ENCODE results near the gene CYYR1. TPM values are rescaled to one million over a fixed set of nuclear protein-coding genes. Genes with fewer than 3 reads are reported as not detected.
"Not testable (repeated sequence)": the region's sequence is repeated elsewhere in the genome, so short reads cannot be mapped to it uniquely, and the experiment has no call there.

Gene CYYR1
- total RNA-seq, 1 experiment from 2014 or later, result 0.92 TPM

DNA sequence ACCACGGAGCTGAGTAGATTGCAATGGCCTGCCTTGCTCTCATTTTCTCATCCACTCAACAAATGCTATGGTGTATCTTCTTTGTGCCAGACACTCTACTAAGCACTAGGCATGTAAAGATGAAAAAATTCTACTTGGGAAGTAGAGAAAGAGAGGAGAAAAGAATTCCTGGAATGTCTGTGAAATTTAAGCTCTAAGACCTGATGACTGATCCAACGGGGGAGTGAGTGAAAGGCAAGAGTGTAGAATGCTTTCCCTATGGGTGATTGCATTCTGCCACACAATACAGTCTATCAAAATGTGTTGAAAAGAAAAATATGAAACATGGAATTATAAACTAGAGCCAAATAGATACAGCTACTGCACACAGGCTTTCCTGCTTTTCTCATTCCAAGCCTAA lies 82.3 kb downstream of the CYYR1 start:
- DNase-seq (ENCODE audit: low read depth), result peak; percentile 75

DNA sequence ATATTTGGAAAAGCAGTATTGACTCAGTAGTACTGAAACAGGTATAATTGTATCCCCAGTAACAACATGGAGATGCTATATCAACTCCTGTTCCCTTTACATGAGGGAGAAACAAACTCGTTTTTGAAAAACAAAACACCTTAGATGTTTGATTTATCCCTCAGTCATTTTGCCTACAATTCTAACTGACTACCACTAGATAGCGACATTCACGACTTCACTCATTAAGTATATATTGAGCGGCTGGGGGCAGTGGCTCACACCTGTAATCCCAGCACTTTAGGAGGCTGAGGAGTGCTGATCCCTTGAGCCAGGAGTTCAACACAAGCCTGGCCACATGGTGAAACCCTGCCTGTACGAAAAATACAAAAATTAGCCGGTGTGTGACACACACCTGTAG lies 83.3 kb downstream of the CYYR1 start:
- DNase-seq (ENCODE audit: low read depth), result no peak

GRCh38 chr21:26487981-26488480 lies 85.1 kb downstream of the CYYR1 start:
- DNase-seq (ENCODE audit: low read depth), result no peak

DNA sequence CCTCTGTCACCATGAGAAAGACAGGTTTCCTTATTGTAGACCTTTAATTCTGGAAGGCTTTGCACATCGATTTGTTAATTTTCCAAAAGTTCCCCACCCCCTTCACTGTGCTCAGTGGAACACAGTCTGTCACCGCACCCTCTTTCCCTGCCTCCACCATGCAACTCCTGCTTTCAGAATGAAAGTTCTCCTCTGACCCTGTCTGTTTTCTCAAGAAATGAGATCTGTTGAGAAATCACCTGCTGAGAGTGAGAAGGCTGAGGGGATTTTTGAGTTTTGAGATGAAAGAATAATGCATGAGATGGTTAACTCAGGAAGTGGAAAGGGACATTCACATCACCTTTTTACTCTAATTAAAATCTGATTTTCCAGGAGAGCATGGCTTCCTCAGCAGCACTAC lies 99.6 kb downstream of the CYYR1 start:
- no peak for DNase-seq (ENCODE audit: low read depth)

- no peak for DNase-seq (ENCODE audit: low read depth)
Observed at GRCh38 chr21:26471099-26471471, 102.0 kb downstream of the CYYR1 start.

DNA sequence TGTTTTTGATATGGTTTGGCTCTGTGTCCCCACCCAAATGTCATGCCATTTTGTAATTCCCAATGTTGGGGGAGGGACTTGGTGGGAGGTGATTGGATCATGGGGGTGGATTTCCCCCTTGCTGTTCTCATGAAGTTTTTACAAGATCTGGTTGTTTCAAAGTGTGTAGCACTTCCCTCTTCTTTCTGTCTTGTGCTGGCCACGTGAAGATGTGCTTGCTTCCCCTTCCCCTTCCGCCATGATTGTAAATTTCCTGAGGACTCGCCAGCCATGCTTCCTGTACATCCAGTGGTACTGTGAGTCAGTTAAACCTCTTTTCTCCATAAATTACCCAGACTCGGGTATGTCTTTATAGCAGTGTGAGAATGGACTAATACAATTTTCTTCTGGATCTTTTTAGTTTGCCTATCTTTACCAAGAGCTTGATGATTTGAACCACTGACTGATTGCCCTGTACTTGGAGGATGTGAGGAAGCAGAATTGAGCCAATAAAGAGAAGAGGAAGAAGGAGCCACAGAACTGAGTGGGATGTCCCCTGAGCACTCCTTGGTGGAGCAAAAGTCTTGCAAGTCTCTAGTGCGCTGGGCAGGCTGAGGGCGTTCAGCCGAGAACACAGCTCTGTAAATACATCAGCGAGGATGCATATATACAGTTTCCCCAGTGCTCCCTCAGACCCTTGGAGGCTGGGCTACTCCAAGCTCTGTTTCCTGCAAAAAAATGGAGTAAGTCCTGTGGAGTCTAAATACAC lies 102.6 kb downstream of the CYYR1 start:
- DNase-seq (ENCODE audit: low read depth), result no peak

DNA sequence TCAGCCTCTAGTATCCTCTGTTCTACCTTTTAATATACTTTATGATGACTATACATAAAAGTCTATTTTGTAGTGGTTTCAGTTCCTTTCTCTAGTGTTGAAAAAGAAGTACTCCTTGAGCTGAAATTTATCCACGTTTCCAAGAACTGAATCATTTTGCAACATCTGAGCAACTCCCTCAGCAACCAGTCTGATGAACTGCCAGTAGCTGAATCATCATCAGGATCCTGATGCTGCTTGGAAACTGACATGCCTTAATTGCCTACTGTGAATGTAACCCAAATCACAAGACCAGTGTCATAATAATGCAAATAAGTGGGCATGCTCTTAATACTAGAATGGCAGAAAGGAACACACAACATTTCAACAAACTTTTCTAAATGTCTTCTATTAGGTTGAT lies 103.3 kb downstream of the CYYR1 start:
- DNase-seq (ENCODE audit: low read depth), result peak; percentile 87

- no peak for DNase-seq (ENCODE audit: low read depth)
Observed at GRCh38 chr21:26465916-26466315, 107.2 kb downstream of the CYYR1 start.

GRCh38 chr21:26461500-26461899 lies 111.6 kb downstream of the CYYR1 start:
- peak; percentile 51 for DNase-seq (ENCODE audit: low read depth)

GRCh38 chr21:26460621-26461020 lies 112.5 kb downstream of the CYYR1 start:
- DNase-seq (ENCODE audit: low read depth), result no peak

GRCh38 chr21:26458854-26459253 lies 114.2 kb downstream of the CYYR1 start:
- not testable (repeated sequence) for DNase-seq (ENCODE audit: low read depth)

GRCh38 chr21:26457817-26458216 lies 115.3 kb downstream of the CYYR1 start:
- no peak for DNase-seq (ENCODE audit: low read depth)

GRCh38 chr21:26453267-26453666 lies 119.8 kb downstream of the CYYR1 start:
- no peak for DNase-seq (ENCODE audit: low read depth)

DNA sequence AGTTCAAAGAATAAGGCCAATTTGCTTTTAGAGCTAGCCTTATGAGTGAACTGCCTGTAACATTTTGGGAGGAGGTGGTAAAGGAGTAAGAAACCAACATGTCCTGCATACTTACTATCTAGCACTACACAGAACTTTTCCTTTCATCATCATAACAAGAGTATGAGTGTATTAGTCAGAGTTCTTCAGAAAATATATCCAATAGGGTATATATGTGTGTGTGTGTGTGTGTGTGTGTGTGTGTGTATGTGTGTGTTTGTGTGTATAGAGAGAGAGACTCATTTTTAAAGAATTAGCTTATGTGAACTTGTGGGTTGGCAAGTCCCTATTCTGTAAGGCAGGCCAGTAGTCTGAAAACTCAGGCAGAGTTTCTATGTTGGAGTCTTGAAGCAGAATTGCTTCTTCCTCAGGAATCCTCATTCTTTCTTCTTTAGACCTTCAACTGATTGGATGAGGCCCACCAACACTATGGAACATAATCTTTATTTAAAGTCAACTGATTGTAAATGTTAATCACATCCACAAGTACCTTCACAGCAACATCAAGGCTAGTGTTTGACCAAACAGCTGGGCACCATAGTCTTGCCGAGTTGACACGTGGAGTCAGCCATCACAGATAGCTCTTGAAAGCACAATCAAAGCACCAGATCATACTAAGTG lies 121.9 kb downstream of the CYYR1 start:
- no peak for DNase-seq (ENCODE audit: low read depth)

DNA sequence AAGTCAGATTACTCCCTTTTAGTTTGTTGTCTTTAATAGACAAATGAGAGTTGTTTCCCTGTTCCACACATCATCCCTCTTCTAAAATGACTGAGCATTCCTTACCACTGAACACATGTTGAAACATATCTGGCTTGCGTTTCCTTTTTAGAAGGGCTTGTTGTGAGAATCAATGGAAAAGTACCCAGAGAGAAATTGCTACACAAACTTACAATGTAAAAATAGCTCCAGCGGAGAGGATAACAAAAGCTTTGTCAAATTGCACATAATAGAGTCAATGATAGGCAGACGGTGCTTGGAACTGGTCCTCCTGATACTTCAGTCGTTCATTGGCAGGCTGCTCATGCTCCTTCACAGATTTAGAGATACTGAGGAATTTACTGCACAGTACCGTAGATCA lies 123.9 kb downstream of the CYYR1 start:
- DNase-seq (ENCODE audit: low read depth), result peak; percentile 73

- no peak for DNase-seq (ENCODE audit: low read depth)
Observed at GRCh38 chr21:26448751-26449150, 124.3 kb downstream of the CYYR1 start.

GRCh38 chr21:26447932-26448475 lies 125.1 kb downstream of the CYYR1 start:
- DNase-seq (ENCODE audit: low read depth), result no peak

- DNase-seq (ENCODE audit: low read depth), result peak; percentile 80
Observed at GRCh38 chr21:26445440-26445839, 127.6 kb downstream of the CYYR1 start.

DNA sequence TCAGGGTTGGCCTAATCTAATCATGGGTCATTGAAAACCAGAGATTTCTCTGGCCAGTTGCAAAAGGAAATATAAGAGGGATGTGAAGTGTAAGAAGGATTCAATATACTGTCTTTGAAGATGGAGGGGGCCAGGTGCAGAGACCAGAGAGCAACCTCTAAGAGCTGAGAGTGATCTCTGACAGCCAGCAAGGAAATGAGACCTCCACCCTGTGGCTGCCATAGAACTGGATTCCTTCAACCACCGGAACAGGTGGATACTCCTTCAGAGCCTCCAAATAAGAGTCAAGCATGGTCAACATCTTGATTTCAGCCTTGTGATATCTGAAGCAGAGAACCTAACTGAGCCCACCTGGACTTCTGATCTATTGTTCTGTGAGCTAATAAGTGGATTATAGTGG lies 128.4 kb downstream of the CYYR1 start:
- DNase-seq (ENCODE audit: low read depth), result peak; percentile 50

GRCh38 chr21:26443867-26444266 lies 129.2 kb downstream of the CYYR1 start:
- DNase-seq (ENCODE audit: low read depth), result peak; percentile 40

DNA sequence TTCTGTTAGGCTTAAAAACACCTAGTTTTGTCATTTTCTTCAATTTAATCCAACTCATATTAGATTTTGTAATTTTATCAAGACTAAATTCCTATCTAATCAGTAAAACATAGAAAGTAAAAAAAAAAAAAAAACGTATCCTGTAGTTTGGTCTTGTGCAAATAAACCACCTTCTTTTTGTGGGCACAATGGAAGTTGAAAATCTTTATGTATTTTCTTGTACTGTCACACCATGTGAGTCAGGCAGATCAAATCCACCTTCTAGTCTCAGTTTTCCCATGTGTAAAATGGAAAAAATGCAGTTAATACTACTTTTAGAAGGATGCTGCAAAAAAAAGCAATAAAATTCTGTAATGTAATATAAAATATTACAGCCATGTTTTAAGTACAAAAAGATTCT lies 129.8 kb downstream of the CYYR1 start:
- no peak for DNase-seq (ENCODE audit: low read depth)

- no peak for DNase-seq (ENCODE audit: low read depth)
Observed at GRCh38 chr21:26441149-26441548, 131.9 kb downstream of the CYYR1 start.

- peak; percentile 37 for DNase-seq (ENCODE audit: low read depth)
Observed at GRCh38 chr21:26438976-26439375, 134.1 kb downstream of the CYYR1 start.

Measured in LHCN-M2 (cell line).